ENCODE measurements around the gene IKZF5. TPM values are rescaled to one million over a fixed set of nuclear protein-coding genes. Genes with fewer than 3 reads are reported as not detected.

Gene IKZF5
- total RNA-seq, 2 experiments from 2014 or later, result 81.8 to 87.1 TPM

- ATAC-seq (ENCODE audit: poor library complexity), result no peak
- Histone ChIP-seq H3K4me1 (ENCODE audit: insufficient read depth, low read length) (peaks cover 16% of the 10 kb centered on the region), H3K27ac (ENCODE audit: low read depth in 1 of 2, low read length in 2 of 2) (no peak overlapping the region), H3K4me3 (ENCODE audit: low read length) (no peak overlapping the region), H3K27me3 (ENCODE audit: control insufficient read depth in 1 of 2, insufficient read depth in 2 of 2, low read length in 2 of 2) (no peaks in the 10 kb centered on the region), H3K9me3 (ENCODE audit: control insufficient read depth in 1 of 2, insufficient read depth in 1 of 2, low read length in 2 of 2) (no peaks in the 10 kb centered on the region), H3K36me3 (ENCODE audit: insufficient read depth, low read length) (peaks cover 14% of the 10 kb centered on the region)
- Mint-ChIP-seq H3K9me3 (no peaks in the 10 kb centered on the region), H3K27ac (no peak overlapping the region), H3K4me3 (no peak overlapping the region), H3K27me3 (no peaks in the 10 kb centered on the region), H3K36me3 (ENCODE audit: low read depth) (peaks cover 33% of the 10 kb centered on the region), H3K4me1 (ENCODE audit: low read depth) (peaks cover 18% of the 10 kb centered on the region)
- intact Hi-C loops (cut with DNase I, micrococcal nuclease), result no loop called here
- no peak for TF ChIP-seq CTCF (IDR thresholded peaks at IDR 0.05)
- ChIA-PET CTCF (no interaction called here), POLR2A (interaction anchor here (1.3 to 4.4 kb wide), 2 partner anchors 25 to 30 kb away, joined by 3 to 31 read pairs; partner anchors contain the start of genes ACADSB, C10orf88 and IKZF5)
- DNase-seq, result no peak
Measured at GRCh38 chr10:122983898-122984297, 24.7 kb downstream of the IKZF5 start.

GRCh38 chr10:122981066-122981464 lies 27.5 kb downstream of the IKZF5 start:
- Mint-ChIP-seq H3K27me3 (no peaks in the 10 kb centered on the region), H3K4me1 (ENCODE audit: low read depth) (peaks cover 18% of the 10 kb centered on the region), H3K27ac (peak overlapping the region; percentile 96), H3K4me3 (peak overlapping the region; percentile 94), H3K36me3 (ENCODE audit: low read depth) (peaks cover 27% of the 10 kb centered on the region), H3K9me3 (no peaks in the 10 kb centered on the region)
- Histone ChIP-seq H3K9me3 (ENCODE audit: control insufficient read depth in 1 of 2, insufficient read depth in 1 of 2, low read length in 2 of 2) (no peaks in the 10 kb centered on the region), H3K36me3 (ENCODE audit: insufficient read depth, low read length) (peaks cover 5% of the 10 kb centered on the region), H3K4me1 (ENCODE audit: insufficient read depth, low read length) (peaks cover 16% of the 10 kb centered on the region), H3K4me3 (ENCODE audit: low read length) (peak overlapping the region; percentile 85), H3K27me3 (ENCODE audit: control insufficient read depth in 1 of 2, insufficient read depth in 2 of 2, low read length in 2 of 2) (no peaks in the 10 kb centered on the region), H3K27ac (ENCODE audit: low read depth in 1 of 2, low read length in 2 of 2) (no peak overlapping the region)
- ATAC-seq (ENCODE audit: poor library complexity) (no peak), DNase-seq (peak in 2 of 14 experiments; percentile 26 to 37)
- TF ChIP-seq CTCF (IDR thresholded peaks at IDR 0.05), result no peak
- ChIA-PET POLR2A (interaction anchor here (1.4 to 3.4 kb wide), 7 partner anchors 25 to 261 kb away, joined by 3 to 74 read pairs (median 5); partner anchors contain the start of genes ACADSB, C10orf88, FAM24B and IKZF5), CTCF (interaction anchor here (0.6 to 2.5 kb wide), 5 partner anchors 17 to 27 kb away, joined by 3 to 27 read pairs (median 3); partner anchors contain the start of genes ACADSB, C10orf88 and IKZF5)
- intact Hi-C loops (cut with DNase I, micrococcal nuclease), result loop anchor here in 1 of 2 experiments (2.0 kb wide), 1 partner anchor 26 kb away; the partner anchor contains the start of gene C10orf88

GRCh38 chr10:122980209-122981065 lies 28.2 kb downstream of the IKZF5 start, which contains the start of gene PSTK:
Gene PSTK (plus strand): TSS chr10:122980401. CDS start chr10:122980480, 79 bp downstream.
- H3K27ac Mint-ChIP-seq, result peak within 1 kb of the TSS; percentile 96
- H3K9me3 Mint-ChIP-seq, result no peaks in the 10 kb centered on the region
- ATAC-seq (ENCODE audit: poor library complexity), result peak; percentile 97
- peaks cover 18% of the 10 kb centered on the region for H3K4me1 Mint-ChIP-seq (ENCODE audit: low read depth)
- Histone ChIP-seq H3K9me3 (ENCODE audit: control insufficient read depth in 1 of 2, insufficient read depth in 1 of 2, low read length in 2 of 2) (no peaks in the 10 kb centered on the region), H3K36me3 (ENCODE audit: insufficient read depth, low read length) (peaks cover 5% of the 10 kb centered on the region), H3K27ac (ENCODE audit: low read depth in 1 of 2, low read length in 2 of 2) (peak within 1 kb of the TSS; percentile 81 to 96), H3K4me1 (ENCODE audit: insufficient read depth, low read length) (peaks cover 16% of the 10 kb centered on the region), H3K27me3 (ENCODE audit: control insufficient read depth in 1 of 2, insufficient read depth in 2 of 2, low read length in 2 of 2) (no peaks in the 10 kb centered on the region), H3K4me3 (ENCODE audit: low read length) (peak within 1 kb of the TSS; percentile 85)
- peak; percentile 70 to 96 (median 82) for DNase-seq
- ChIA-PET POLR2A (interaction anchor here (1.0 to 3.4 kb wide), 10 partner anchors 15 to 262 kb away, joined by 3 to 74 read pairs (median 5); partner anchors contain the start of genes ACADSB, BUB3, C10orf88 and FAM24B), CTCF (interaction anchor here (0.6 to 2.5 kb wide), 13 partner anchors 14 to 1935 kb away, joined by 3 to 27 read pairs (median 4); partner anchors contain the start of genes ACADSB, C10orf88, IKZF5 and PLEKHA1)
- peak within 1 kb of the TSS; percentile 94 for H3K4me3 Mint-ChIP-seq
- intact Hi-C loops (cut with DNase I, micrococcal nuclease), result loop anchor here (1.0 to 2.0 kb wide), 2 partner anchors 26 to 28 kb away; partner anchors contain the start of genes IKZF5 (in 2 of the 2) and C10orf88 (in 1 of the 2)
- H3K36me3 Mint-ChIP-seq (ENCODE audit: low read depth), result peaks cover 25% of the 10 kb centered on the region
- H3K27me3 Mint-ChIP-seq, result no peaks in the 10 kb centered on the region
- peak; percentile 97 for TF ChIP-seq CTCF (IDR thresholded peaks at IDR 0.05)
